Mesenchymal stem cell (in vitro differentiated cells and primary cell): ENCODE results near the gene RBBP8.

ENCODE experiments used
- DNase-seq: peaks from one replicate; pipeline ENCODE4 v3.0.0-alpha.2; 2013
- H2AFZ ChIP-seq: one replicate; pipeline ENCODE4 v1.6.1; 2013; ENCODE audit warnings: low read depth, mild to moderate bottlenecking, control low read depth, inconsistent platforms, low read length, moderate library complexity
- H2AK5ac ChIP-seq: 2 replicates; pipeline ENCODE4 v1.6.1; 2013; ENCODE audit warnings: low read length, moderate library complexity, mild to moderate bottlenecking, inconsistent platforms; ENCODE audit not compliant: severe bottlenecking
- H2BK120ac ChIP-seq: one replicate; pipeline ENCODE4 v1.6.1; 2013; ENCODE audit warnings: low read depth, mild to moderate bottlenecking, inconsistent platforms, low read length, moderate library complexity
- H2BK12ac ChIP-seq, 2 experiments: one replicate each; pipeline ENCODE4 v1.6.1; 2013; ENCODE audit warnings: inconsistent platforms in 2 of 2, low read length in 2 of 2, mild to moderate bottlenecking in 2 of 2, moderate library complexity in 2 of 2, control low read depth in 1 of 2
- H2BK15ac ChIP-seq: one replicate; pipeline ENCODE4 v1.6.1; 2013; ENCODE audit warnings: mild to moderate bottlenecking, low read depth, inconsistent platforms; ENCODE audit not compliant: poor library complexity, severe bottlenecking
- H2BK5ac ChIP-seq: 2 replicates; pipeline ENCODE4 v1.6.1; 2013; ENCODE audit warnings: low read depth, mild to moderate bottlenecking, low read length, control low read depth, inconsistent platforms; ENCODE audit not compliant: poor library complexity, severe bottlenecking
- H3K14ac ChIP-seq, 2 experiments: one replicate each; pipeline ENCODE4 v1.6.1; 2013; ENCODE audit warnings: inconsistent platforms in 2 of 2, low read length in 2 of 2, control low read depth in 1 of 2, mild to moderate bottlenecking in 1 of 2, moderate library complexity in 1 of 2
- H3K18ac ChIP-seq, 2 experiments: one replicate each; pipeline ENCODE4 v1.6.1; 2013; ENCODE audit warnings: inconsistent platforms in 2 of 2, low read length in 2 of 2, control low read depth in 1 of 2, low read depth in 1 of 2, mild to moderate bottlenecking in 1 of 2
- H3K23ac ChIP-seq, 2 experiments: one replicate each; pipeline ENCODE4 v1.6.1; 2013; ENCODE audit warnings: inconsistent platforms in 2 of 2, low read length in 2 of 2, mild to moderate bottlenecking in 2 of 2, moderate library complexity in 2 of 2, control low read depth in 1 of 2
- H3K27ac ChIP-seq: 2 replicates; pipeline ENCODE4 v1.5.1; 2013; ENCODE audit warnings: mild to moderate bottlenecking, moderate library complexity, low read length, control low read depth, inconsistent platforms; ENCODE audit not compliant: poor library complexity, severe bottlenecking
- H3K27me3 ChIP-seq, 2 experiments: 2 replicates each; pipeline versions ENCODE4 v1.6.1 to v1.7.0; 2013; ENCODE audit warnings: low read length in 2 of 2, mild to moderate bottlenecking in 2 of 2, moderate library complexity in 2 of 2, control low read depth in 1 of 2, inconsistent platforms in 1 of 2; ENCODE audit not compliant: control insufficient read depth in 1 of 2, insufficient read depth in 1 of 2
- H3K36me3 ChIP-seq, 2 experiments: 2 replicates each; pipeline versions ENCODE4 v1.6.1 to v1.7.0; 2013; ENCODE audit warnings: low read length in 2 of 2, control low read depth in 1 of 2, inconsistent platforms in 1 of 2, low read depth in 1 of 2, mild to moderate bottlenecking in 1 of 2; ENCODE audit not compliant: insufficient read depth in 2 of 2, control insufficient read depth in 1 of 2
- H3K4ac ChIP-seq, 2 experiments: one replicate each; pipeline ENCODE4 v1.6.1; 2013; ENCODE audit warnings: inconsistent platforms in 2 of 2, low read length in 2 of 2, mild to moderate bottlenecking in 2 of 2, moderate library complexity in 2 of 2, control low read depth in 1 of 2, low read depth in 1 of 2
- H3K4me1 ChIP-seq: 2 replicates; pipeline ENCODE4 v1.6.1; 2013; ENCODE audit warnings: low read depth, low read length, control low read depth; ENCODE audit not compliant: control insufficient read depth, insufficient read depth
- H3K4me2 ChIP-seq: 2 replicates; pipeline ENCODE4 v1.6.1; 2013; ENCODE audit warnings: low read length, mild to moderate bottlenecking, inconsistent platforms; ENCODE audit not compliant: poor library complexity, severe bottlenecking
- H3K4me3 ChIP-seq, 2 experiments: 2 replicates each; pipeline versions ENCODE4 v1.5.1 to v1.7.0; 2013; ENCODE audit warnings: low read length in 2 of 2, mild to moderate bottlenecking in 2 of 2, control low read depth in 1 of 2, low read depth in 1 of 2; ENCODE audit not compliant: insufficient read depth in 1 of 2
- H3K79me1 ChIP-seq: replicated peaks from 2 replicates; pipeline ENCODE4 v1.6.1; 2013; ENCODE audit warnings: mild to moderate bottlenecking, control low read depth, low read length, inconsistent platforms; ENCODE audit not compliant: poor library complexity, severe bottlenecking
- H3K9ac ChIP-seq: 2 replicates; pipeline ENCODE4 v1.7.0; 2013; ENCODE audit warnings: mild to moderate bottlenecking, low read length, moderate library complexity
- H3K9me3 ChIP-seq: 2 replicates; pipeline ENCODE4 v1.7.0; 2013; ENCODE audit warnings: mild to moderate bottlenecking, low read length; ENCODE audit not compliant: control insufficient read depth
- H4K8ac ChIP-seq: one replicate; pipeline ENCODE4 v1.6.1; 2013; ENCODE audit warnings: inconsistent platforms, mild to moderate bottlenecking, low read length, moderate library complexity
- H4K91ac ChIP-seq: one replicate; pipeline ENCODE4 v1.6.1; 2013; ENCODE audit warnings: mild to moderate bottlenecking, low read length, inconsistent platforms
- WGBS: methylation state at CpG from one replicate; pipeline ENCODE4 v1.1.7; 2013; ENCODE audit warnings: mixed read lengths; 5-methylcytosine and 5-hydroxymethylcytosine counted together

RBBP8 gene

DNA sequence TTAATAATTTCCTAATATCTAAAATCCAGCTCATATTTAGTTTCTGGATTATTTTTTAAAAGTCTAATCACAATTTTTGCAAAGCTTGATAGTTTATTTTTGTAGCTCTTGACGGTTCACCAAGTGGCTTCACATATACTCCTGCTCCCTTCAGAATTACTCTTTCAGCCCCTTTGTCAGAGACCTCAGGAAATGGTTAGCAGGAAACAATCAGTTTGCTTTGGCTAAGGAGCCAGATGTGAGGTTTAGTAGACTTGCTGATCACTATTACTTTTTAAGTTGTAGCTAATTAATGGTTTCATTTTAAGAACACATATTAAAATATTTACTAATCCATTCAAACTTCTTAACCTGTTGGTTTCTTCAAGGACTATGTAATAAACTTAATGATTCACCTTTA lies 2.3 kb downstream of the RBBP8 start:
- no CpG with 5 or more reads among the region's 1 CpG for WGBS
- Histone ChIP-seq H3K23ac (no peak overlapping the region), H3K4ac (no peak overlapping the region), H2BK120ac (no peak overlapping the region), H2BK5ac (no peak overlapping the region), H2BK15ac (no peak overlapping the region), H3K27ac (no peak overlapping the region), H3K9ac (no peak overlapping the region), H4K8ac (no peak overlapping the region), H3K4me1 (peaks cover 1% of the 10 kb centered on the region), H3K4me3 (no peak overlapping the region), H4K91ac (no peak overlapping the region), H3K9me3 (no peaks in the 10 kb centered on the region), H3K14ac (no peak overlapping the region), H3K79me1 (peaks cover 10% of the 10 kb centered on the region), H3K4me2 (no peak overlapping the region), H3K27me3 (no peaks in the 10 kb centered on the region), H3K18ac (no peak overlapping the region), H2BK12ac (no peak overlapping the region), H2AK5ac (no peak overlapping the region), H3K36me3 (peaks cover 7 to 14% of the 10 kb centered on the region in 2 experiments), H2AFZ (no peak overlapping the region)
- DNase-seq = no peak

DNA sequence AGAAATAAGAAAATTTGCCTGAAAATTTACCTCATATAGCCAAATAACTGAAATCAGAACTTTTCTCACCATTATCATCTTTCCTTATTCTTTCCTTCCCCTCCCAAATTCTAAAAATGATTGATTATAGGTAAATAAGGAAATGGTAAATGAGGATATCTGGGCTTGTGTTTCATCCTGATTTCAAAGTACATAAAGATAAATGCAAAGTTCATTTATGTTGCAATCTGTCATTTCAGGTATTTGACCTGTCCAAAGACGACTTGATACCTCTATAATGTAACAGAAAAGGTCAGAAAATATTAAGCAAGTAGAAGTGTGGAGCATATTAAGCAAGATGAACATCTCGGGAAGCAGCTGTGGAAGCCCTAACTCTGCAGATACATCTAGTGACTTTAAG lies 3.4 kb downstream of the RBBP8 start:
- Histone ChIP-seq H2BK120ac (no peak overlapping the region), H3K4me3 (no peak overlapping the region), H4K91ac (no peak overlapping the region), H3K4me1 (peaks cover 1% of the 10 kb centered on the region), H3K9me3 (no peaks in the 10 kb centered on the region), H2BK15ac (no peak overlapping the region), H2BK12ac (no peak overlapping the region), H3K79me1 (peaks cover 10% of the 10 kb centered on the region), H3K27ac (no peak overlapping the region), H3K23ac (no peak overlapping the region), H3K9ac (no peak overlapping the region), H3K36me3 (peaks cover 7 to 14% of the 10 kb centered on the region in 2 experiments), H3K4ac (no peak overlapping the region), H3K14ac (no peak overlapping the region), H2AK5ac (no peak overlapping the region), H3K18ac (no peak overlapping the region), H3K4me2 (no peak overlapping the region), H2BK5ac (no peak overlapping the region), H4K8ac (no peak overlapping the region), H2AFZ (no peak overlapping the region), H3K27me3 (no peaks in the 10 kb centered on the region)
- WGBS = 90% methylated on average over 1 of the region's 2 CpGs
- DNase-seq = no peak

DNA sequence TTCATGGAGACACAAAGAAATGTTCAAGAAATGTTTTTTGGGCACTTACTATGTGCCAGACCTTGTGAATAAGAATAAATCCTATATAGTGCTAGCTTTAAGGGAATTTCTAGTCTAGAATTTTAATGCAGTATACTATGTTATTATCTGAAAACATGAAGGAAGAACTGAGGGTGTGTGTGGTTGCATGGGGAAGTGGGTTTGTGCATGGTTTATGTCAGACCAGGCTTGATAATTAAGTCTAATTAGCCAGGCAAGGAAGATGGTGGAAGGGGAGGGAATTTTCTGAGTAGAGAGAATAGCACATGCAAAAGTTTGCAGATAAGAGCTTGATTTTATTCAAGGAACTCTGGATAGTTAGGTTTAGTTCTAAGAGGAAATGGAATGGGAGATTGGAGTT lies 6.5 kb downstream of the RBBP8 start:
- Histone ChIP-seq H3K4ac (no peak overlapping the region), H3K4me2 (no peak overlapping the region), H3K14ac (no peak overlapping the region), H3K27me3 (no peaks in the 10 kb centered on the region), H3K18ac (no peak overlapping the region), H2BK12ac (no peak overlapping the region), H3K9ac (no peak overlapping the region), H3K27ac (no peak overlapping the region), H2AFZ (no peak overlapping the region), H2AK5ac (no peak overlapping the region), H2BK5ac (no peak overlapping the region), H3K36me3 (peaks cover 7 to 14% of the 10 kb centered on the region in 2 experiments), H4K8ac (no peak overlapping the region), H3K23ac (no peak overlapping the region), H3K4me1 (no peaks in the 10 kb centered on the region), H3K9me3 (no peaks in the 10 kb centered on the region), H2BK120ac (no peak overlapping the region), H3K4me3 (no peak overlapping the region), H3K79me1 (peaks cover 8% of the 10 kb centered on the region), H4K91ac (no peak overlapping the region), H2BK15ac (no peak overlapping the region)
- no peak for DNase-seq

DNA sequence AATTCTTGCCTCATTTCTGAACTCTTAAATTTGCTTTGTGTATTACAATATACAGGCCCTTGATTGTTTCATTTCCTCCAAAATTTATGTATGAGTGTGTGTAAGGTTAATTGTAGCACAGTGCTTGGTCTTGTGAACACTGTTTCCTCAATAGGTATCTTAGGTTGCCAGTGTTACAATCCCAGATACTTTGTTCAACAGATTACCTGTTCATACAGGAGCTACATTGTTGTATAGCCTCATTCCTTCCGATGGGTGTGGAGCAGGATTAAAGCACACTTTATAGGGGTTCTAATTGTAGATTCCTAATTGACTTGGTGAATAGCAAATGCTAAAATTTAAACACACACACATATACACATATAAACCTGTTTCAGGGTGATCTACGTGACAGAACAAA lies 10.7 kb downstream of the RBBP8 start:
- Histone ChIP-seq H3K14ac (no peak overlapping the region), H3K23ac (no peak overlapping the region), H3K4me1 (no peaks in the 10 kb centered on the region), H3K4me2 (no peak overlapping the region), H3K27me3 (no peaks in the 10 kb centered on the region), H4K8ac (no peak overlapping the region), H4K91ac (no peak overlapping the region), H3K18ac (no peak overlapping the region), H3K9ac (no peak overlapping the region), H3K27ac (no peak overlapping the region), H2AK5ac (no peak overlapping the region), H3K9me3 (no peaks in the 10 kb centered on the region), H2BK15ac (no peak overlapping the region), H2BK12ac (no peak overlapping the region), H3K36me3 (peaks cover 0 to 2% of the 10 kb centered on the region in 2 experiments), H3K4me3 (no peak overlapping the region), H2BK5ac (no peak overlapping the region), H2BK120ac (no peak overlapping the region), H3K79me1 (peaks cover 7% of the 10 kb centered on the region), H3K4ac (no peak overlapping the region), H2AFZ (no peak overlapping the region)
- DNase-seq = no peak
- WGBS = 100% methylated on average over 1 of the region's 2 CpGs
